ACHN (cell line): Measurements from ENCODE around the gene MDC1.
"Not testable (repeated sequence)": the region's sequence is repeated elsewhere in the genome, so short reads cannot be mapped to it uniquely, and the experiment has no call there.

Experiments used
- DNase-seq: peaks from one replicate; pipeline ENCODE4 v3.0.0-alpha.2; 2015
- in situ Hi-C: cut with HindIII; loops from 2 replicates; pipeline ENCODE4 v1.10.0; 2017; ENCODE audit warnings: low sequenced_read_pairs, low pct_ligation_motif_present, low pct_unique_long_range_greater_than_20kb

The MDC1 gene

DNA sequence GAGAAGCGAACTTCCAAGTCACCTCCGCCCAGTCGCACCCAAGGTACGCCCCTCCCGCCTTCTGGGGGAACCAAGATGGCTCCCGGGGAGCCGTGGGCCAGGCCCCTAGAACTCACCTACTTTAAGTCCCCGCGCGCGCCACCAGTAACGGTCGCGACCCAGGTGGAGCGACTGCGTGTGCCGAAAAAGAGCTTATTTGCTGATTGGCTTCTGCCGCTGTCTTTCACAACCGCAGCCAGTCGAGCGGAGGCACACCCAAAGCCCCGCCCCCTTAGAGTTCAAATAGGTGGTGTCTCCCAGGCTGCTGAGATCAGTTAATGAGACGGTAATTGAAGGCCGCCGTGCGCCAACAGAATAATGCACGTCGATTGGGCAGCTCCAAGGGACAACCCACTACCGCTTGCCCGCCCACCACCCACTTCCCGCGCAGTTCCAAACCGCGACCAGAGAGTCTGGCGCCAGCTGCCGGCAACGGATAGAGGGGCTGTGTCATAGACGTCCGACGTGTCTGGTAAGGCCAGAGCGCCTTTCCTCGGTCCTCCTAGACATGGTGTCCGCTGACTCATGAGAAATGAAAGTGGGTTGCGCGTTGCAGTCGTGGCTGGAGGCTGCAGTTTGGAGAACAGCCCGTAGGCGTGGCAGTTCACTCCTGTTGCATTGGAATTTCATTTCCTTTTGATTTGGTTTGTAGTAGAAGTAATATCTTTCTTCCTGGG, at the start of gene MDC1:
Gene MDC1 (minus strand): TSS at position 153 of the 716 bp plus-strand sequence. CDS start 2,106 bp downstream, outside the sequence.
- in situ Hi-C loops: no loop called here
- peak; percentile 98 for DNase-seq

- no peak for DNase-seq
- in situ Hi-C loops: no loop called here
These were observed 49.5 kb upstream of the MDC1 start for GRCh38 chr6:30766461-30767157.

- DNase-seq, in situ Hi-C loops: not testable (repeated sequence)
These were observed 48.4 kb upstream of the MDC1 start for GRCh38 chr6:30765495-30765894.

GRCh38 chr6:30764490-30765043, 47.5 kb upstream of the MDC1 start:
- DNase-seq, in situ Hi-C loops: not testable (repeated sequence)

- in situ Hi-C loops: no loop called here
- peak; percentile 71 for DNase-seq
These were observed 46.8 kb upstream of the MDC1 start for GRCh38 chr6:30763618-30764489.

GRCh38 chr6:30763155-30763617, 46.1 kb upstream of the MDC1 start:
- in situ Hi-C loops: no loop called here
- DNase-seq: no peak

DNA sequence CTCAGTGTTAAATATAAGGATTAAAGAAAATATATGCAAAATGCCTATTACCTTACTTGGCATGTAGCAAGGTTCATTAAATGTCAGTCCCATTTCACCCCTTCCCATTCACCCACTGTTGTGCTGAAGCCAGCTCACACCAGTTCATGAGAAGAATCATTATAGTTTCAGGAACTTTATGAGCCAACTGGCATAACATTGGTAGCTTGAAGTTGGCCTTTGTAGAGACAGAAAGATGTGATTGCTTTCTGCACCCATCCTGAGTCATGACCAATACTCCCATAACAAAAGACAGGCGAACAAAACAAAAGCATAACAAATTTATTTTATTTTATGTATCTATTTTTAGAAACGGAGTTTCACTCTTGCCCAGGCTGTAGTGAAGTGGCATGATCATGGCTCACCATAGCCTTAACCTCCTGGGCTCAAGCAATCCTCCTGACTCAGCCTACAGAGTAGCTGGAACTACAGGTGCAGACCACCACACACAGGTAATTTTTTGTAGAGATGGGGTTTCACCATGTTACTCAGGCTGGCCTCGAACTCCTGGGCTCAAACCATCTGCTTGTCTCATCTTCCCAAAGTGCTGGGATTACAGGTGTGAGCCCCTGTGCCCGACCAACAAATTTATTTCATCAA, 44.8 kb upstream of the MDC1 start:
- DNase-seq: no peak
- in situ Hi-C loops: no loop called here

- in situ Hi-C loops: no loop called here
- no peak for DNase-seq
These were observed 43.5 kb upstream of the MDC1 start for GRCh38 chr6:30760549-30760948.

GRCh38 chr6:30759575-30760239, 42.6 kb upstream of the MDC1 start:
- DNase-seq: peak; percentile 92
- in situ Hi-C loops: no loop called here

GRCh38 chr6:30757261-30757904, 40.3 kb upstream of the MDC1 start:
- no peak for DNase-seq
- in situ Hi-C loops: no loop called here

DNA sequence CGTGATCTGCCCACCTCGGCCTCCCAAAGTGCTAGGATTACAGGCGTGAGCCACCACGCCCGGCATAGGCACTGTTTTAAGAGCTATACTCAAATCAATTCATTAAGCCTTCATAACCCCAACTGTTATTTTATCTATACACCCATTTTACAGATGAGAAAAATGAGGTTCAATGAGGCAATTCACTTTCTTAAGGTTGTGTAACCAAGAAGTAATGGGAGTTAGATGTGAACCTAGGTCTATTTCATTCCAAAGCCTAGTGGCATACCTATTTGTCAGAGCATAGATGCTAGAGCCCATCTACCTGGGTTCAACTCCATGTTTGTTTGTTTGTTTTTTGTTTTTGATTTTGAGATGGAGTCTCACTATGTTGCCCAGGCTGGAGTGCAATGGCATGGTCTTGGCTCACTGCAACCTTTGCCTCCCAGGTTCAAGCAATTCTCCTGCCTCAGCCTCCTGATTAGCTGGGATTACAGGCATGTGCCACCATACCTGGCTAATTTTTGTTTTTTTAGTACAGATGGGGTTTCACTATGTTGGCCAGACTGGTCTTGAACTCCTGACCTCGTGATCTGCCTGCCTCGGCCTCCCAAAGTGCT, 39.4 kb upstream of the MDC1 start:
- DNase-seq, in situ Hi-C loops: not testable (repeated sequence)

- DNase-seq: no peak
- in situ Hi-C loops: no loop called here
These were observed 37.5 kb upstream of the MDC1 start for GRCh38 chr6:30754631-30755030.

DNA sequence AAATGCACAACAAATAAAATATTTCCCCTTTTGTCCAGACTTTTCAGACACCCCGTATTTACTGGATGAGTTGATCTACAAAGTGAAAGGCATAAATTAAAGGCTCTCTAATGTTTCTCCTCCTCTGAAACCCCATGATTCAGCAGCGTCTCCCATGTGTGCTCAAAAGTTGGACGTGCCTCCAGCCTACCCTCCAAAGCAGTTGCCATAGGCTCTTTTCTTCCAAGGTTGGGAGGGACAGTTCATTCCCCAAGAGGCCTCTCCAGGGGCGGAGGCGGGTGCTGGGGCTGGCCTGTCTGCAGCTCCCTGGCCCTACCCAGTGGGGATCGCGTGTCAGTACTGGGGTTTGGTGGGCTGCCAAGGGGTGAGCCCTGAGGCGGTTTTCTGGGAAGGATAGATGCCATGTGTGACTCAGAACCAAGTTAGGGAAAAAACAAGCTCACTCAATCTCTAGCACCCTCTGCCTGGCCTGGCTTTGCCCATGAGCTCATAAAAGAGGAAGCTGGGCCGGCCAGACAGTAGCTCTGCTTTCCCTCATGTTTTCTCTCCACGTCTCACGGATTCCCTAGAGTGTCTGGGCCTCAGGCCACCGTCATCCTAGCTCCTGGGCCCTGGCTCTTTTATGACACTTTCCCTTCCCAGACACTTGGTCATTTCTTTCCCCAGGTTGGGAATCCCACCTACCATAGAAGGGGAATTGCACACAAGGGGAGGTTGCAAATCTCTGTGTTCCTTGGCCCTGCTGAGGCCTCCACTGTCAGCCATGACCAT, 35.3 kb upstream of the MDC1 start:
- in situ Hi-C loops: no loop called here
- DNase-seq: peak; percentile 99

DNA sequence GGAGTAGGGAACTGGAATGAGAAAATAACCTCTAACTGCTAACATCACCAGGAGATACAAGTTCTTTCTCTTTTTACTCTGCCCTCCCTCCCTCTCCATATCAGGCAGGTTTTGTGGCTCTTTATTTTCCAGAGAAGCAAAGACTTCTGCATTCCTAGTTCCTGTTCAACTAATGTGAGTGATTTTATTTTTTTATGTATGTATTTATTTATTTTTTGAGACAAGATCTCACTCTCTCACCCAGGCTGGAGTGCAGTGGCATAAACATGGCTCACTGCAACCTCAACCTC, 33.2 kb upstream of the MDC1 start:
- in situ Hi-C loops: no loop called here
- DNase-seq: no peak

DNA sequence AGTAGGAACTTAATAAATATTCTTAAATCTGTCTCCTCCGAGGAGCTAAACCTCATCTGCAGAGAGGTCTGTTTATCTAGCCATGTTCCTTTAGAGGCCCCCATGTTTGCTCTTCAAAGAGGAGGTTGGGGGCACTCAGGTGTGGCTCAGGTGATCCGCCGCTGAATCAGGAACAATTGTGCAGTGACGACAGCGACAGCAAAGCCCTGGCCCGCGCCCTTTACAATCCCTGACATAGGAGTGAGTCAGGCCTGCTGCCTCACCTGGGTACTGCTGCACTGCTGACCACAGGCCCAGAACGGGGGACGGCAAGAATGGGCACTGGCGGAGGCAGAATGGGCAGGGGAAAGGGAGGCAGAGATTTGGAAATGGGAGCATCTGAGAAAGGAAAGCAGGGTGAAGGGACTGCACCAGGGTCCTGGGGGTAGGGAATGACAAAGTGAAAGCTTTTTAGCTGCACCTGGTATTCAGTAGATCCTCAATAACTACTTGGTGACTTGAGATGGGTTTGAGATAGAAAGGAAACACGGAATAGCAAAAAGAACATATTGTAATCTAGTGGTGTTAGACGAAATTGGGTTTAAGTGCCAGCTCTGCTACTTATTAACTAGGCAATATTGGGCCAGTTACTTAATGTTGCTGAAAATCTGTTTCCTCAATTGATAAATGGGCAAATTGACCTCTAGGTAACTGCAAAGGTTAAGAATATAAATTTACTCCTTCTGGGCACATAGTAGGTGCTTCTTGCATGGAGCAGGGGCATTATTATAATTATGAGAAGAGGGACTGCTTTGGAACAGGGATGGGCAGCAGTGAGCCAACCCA, 32.7 kb upstream of the MDC1 start:
- peak; percentile 54 for DNase-seq
- in situ Hi-C loops: no loop called here
